ENCODE measurements around the gene MAP3K20.

The MAP3K20 gene

GRCh38 chr2:173235947-173236803, 160.5 kb downstream of the MAP3K20 start:
- no peak for TF ChIP-seq CTCF (IDR thresholded peaks at IDR 0.05; ENCODE audit: borderline replicate concordance, control extremely low read depth, extremely low read depth, insufficient read depth, missing control alignments)
- in situ Hi-C loops (cut with MboI; ENCODE audit: low sequenced_read_pairs, unreplicated experiment): no loop called here
- DNase-seq (ENCODE audit: low spot score): no peak

- TF ChIP-seq CTCF (IDR thresholded peaks at IDR 0.05; ENCODE audit: borderline replicate concordance, control extremely low read depth, extremely low read depth, insufficient read depth, missing control alignments): no peak
- in situ Hi-C loops (cut with MboI; ENCODE audit: low sequenced_read_pairs, unreplicated experiment): no loop called here
- no peak for DNase-seq (ENCODE audit: low spot score)
Observed at GRCh38 chr2:173238385-173238784, 162.7 kb downstream of the MAP3K20 start.

GRCh38 chr2:173238831-173239230, 163.2 kb downstream of the MAP3K20 start:
- in situ Hi-C loops (cut with MboI; ENCODE audit: low sequenced_read_pairs, unreplicated experiment): no loop called here
- DNase-seq (ENCODE audit: low spot score): no peak
- TF ChIP-seq CTCF (IDR thresholded peaks at IDR 0.05; ENCODE audit: borderline replicate concordance, control extremely low read depth, extremely low read depth, insufficient read depth, missing control alignments): no peak

DNA sequence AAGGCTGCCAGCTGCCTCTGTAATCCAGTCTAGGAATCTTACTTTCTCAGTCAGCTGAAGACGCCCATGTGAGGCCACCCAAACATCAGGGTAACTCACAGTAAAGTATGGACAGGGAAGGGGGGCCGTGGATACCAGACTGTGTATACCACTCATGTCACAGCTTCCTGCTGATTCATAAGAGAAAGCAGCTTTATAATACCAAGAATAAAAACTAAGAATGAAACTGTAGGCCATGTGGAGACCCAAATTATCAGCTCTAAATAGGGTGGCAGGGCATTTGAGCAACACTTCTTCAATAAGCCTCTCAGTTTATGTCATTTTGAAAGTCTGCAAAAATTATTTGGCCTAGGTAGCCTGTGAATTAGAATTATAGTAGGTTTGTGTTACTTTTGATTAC, 164.0 kb downstream of the MAP3K20 start:
- in situ Hi-C loops (cut with MboI; ENCODE audit: low sequenced_read_pairs, unreplicated experiment): no loop called here
- TF ChIP-seq CTCF (IDR thresholded peaks at IDR 0.05; ENCODE audit: borderline replicate concordance, control extremely low read depth, extremely low read depth, insufficient read depth, missing control alignments): no peak
- peak; percentile 65 for DNase-seq (ENCODE audit: low spot score)

DNA sequence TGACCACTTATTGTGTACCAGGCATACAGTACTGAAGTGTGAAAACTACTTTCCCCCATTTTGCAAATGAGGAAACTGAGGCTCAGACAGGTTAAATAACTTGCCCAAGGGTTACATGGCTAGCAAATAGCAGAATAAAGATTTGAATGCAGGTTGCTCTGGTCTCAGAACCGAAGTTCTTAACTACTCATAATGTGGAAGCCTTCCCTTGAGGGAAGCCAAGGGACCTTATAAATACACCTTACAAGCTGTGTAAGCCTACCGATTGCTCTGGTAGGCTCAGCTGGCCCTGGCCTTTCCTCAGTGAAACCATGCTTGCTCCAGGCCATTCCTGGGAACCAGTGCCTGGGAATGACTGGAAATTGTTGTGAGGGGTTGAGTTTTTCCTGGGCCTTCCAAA, 164.4 kb downstream of the MAP3K20 start:
- DNase-seq (ENCODE audit: low spot score): no peak
- in situ Hi-C loops (cut with MboI; ENCODE audit: low sequenced_read_pairs, unreplicated experiment): no loop called here
- no peak for TF ChIP-seq CTCF (IDR thresholded peaks at IDR 0.05; ENCODE audit: borderline replicate concordance, control extremely low read depth, extremely low read depth, insufficient read depth, missing control alignments)

GRCh38 chr2:173241643-173242042, 166.0 kb downstream of the MAP3K20 start:
- no peak for DNase-seq (ENCODE audit: low spot score)
- in situ Hi-C loops (cut with MboI; ENCODE audit: low sequenced_read_pairs, unreplicated experiment): no loop called here
- TF ChIP-seq CTCF (IDR thresholded peaks at IDR 0.05; ENCODE audit: borderline replicate concordance, control extremely low read depth, extremely low read depth, insufficient read depth, missing control alignments): no peak

All from GM13976 (cell line).